Measurements from ENCODE around the gene ZBTB16.

GRCh38 chr11:114159802-114160632 is 100.5 kb downstream of the ZBTB16 start:
- TF ChIP-seq CTCF (IDR thresholded peaks at IDR 0.05; ENCODE audit: borderline replicate concordance, extremely low read depth, low read length, poor library complexity, severe bottlenecking) (no peak), EZH2 (IDR thresholded peaks at IDR 0.05; ENCODE audit: borderline replicate concordance, low read depth, low read length, severe bottlenecking) (no peak)

All from DND-41 (cell line).